GM18499 (cell line): ENCODE data around the gene BCAT1.
"Not testable (repeated sequence)": the region's sequence is repeated elsewhere in the genome, so short reads cannot be mapped to it uniquely, and the experiment has no call there.

Experiments used
- ATAC-seq: cut with Tn5 transposase; IDR thresholded peaks from one replicate; pipeline ENCODE4 v1.9.1; 2021; ENCODE audit warnings: moderate number of reproducible peaks; ENCODE audit not compliant: insufficient read depth, unreplicated experiment

BCAT1 gene

DNA sequence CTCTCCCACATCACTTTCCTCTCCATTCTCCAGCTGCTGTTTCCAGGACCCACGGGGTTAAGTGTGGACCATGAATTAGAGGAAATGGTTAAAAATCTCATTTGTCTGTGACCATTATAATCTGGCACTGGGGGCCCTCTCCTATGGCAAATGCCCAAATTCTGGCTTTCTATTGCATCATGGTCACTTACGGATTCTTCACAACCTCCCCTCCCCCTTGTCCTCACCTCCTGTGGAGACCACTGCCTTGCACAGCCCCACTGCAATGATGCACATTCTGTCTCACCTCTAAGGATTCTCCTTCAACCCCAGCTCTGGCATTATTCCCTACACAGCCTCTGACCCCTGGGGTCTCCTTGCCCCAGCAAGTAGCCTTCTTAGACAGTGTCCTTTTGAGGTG, 18.9 kb downstream of the BCAT1 start:
- ATAC-seq, result no peak

DNA sequence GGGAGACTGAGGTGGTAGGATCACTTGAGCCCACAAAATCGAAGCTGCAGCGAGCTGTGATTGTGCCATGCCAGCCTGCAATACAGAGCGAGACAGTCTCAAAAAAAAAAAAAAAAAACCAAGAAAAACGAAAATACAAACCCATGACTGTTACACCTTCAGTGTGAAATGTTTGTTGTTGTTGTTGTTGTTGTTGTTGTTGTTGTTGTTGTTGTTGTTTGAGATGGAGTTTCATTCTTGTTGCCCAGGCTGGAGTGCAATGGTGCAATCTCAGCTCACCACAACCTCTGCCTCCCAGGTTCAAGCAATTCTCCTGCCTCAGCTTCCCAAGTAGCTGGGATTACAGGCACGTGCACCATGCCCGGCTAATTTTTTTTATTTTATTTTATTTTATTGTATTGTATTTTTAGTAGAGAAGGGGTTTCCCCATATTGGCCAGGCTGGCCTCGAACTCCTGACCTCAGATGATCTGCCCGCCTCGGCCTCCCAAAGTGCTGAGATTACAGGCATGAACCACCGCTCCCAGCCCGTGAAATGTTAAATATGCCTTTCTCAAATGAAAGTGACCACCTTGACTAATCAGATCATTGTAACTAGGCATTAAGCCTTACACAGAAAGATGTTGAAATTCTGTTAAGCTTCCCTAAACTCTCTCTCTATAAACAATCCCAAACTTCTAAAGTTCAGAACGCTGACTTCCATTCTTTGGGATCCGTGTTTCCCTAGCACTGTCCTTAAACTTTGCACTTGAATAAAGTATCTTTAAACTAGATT, 20.2 kb downstream of the BCAT1 start:
- ATAC-seq, result not testable (repeated sequence)

- no peak for ATAC-seq
Measured at GRCh38 chr12:24928131-24928530, 20.8 kb downstream of the BCAT1 start.

- ATAC-seq, result not testable (repeated sequence)
Measured at GRCh38 chr12:24926080-24926479, 22.8 kb downstream of the BCAT1 start.

DNA sequence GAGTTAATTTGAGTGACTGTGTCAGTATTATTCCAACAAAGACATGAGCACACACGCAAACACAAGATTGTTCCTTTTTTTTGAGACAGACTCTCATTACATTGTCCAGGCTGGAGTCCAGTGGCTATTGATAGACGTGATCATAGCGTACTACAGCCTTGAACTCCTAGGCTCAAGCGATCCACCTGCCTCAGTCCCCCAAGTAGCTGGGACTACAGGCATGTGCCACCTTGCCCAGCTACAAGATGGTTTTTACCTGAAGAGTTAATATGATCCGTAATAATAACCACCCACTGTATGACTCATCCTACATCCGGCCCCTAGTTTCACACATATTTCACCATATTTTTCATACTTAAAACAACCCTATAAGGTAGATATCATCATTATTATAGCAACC, 26.8 kb downstream of the BCAT1 start:
- peak; percentile 61 for ATAC-seq

DNA sequence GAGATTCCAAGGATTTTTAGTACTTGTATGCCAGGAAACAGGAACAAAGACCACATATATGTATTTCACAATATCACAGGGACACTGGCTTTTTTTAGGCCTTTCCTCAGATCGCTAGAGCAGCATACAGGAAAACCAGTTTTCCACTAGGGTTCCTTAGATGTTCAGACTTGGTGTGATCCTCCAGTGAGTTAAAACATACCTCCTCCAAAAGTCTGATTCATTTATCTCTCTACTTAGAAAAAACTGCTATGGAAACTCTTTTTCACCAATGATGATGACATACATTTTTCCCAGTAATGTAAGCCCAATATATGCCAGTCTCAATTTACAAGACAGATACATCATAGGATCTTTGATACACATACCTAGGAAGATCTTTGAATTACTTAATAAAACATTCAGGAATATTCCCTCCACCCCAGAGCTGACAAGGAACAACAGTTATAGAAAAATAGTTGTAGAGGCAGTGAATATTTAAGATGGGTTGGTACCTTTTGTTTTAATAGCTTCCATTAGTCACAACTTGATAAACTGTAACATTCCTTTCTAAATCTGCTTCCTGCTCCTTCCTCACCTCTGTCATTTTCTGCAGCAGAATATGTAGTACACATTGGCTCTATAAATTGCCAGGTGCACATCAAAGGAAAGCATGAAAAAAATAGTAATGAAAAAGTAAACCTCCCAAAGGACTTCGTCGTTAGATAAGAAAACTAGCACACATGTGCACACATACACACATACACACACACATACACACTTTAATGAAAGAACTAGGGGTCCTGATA, 27.5 kb downstream of the BCAT1 start:
- no peak for ATAC-seq

GRCh38 chr12:24920141-24920540, 28.8 kb downstream of the BCAT1 start:
- ATAC-seq, result no peak

GRCh38 chr12:24919346-24920001, 29.4 kb downstream of the BCAT1 start:
- ATAC-seq, result no peak

GRCh38 chr12:24918596-24918995, 30.3 kb downstream of the BCAT1 start:
- no peak for ATAC-seq

DNA sequence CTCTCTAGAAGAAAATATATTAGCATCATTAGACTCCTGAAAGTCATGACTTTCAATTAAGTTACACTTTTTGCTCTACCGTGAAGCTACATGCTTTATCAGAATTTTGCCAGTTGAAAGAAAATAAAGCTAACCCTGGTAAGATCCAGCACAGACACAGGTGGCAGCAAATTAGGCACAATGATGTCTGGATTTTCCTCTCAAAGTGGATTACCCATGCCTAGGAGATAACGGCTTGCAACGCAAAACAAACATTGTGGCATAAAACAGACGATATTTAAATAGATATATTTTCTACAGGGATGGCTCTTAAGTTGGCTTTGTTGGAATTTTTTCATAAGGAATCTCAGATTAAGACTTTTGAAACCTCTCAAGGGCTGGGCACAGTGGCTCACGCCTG, 33.4 kb downstream of the BCAT1 start:
- no peak for ATAC-seq

GRCh38 chr12:24913953-24914352, 34.9 kb downstream of the BCAT1 start:
- no peak for ATAC-seq

DNA sequence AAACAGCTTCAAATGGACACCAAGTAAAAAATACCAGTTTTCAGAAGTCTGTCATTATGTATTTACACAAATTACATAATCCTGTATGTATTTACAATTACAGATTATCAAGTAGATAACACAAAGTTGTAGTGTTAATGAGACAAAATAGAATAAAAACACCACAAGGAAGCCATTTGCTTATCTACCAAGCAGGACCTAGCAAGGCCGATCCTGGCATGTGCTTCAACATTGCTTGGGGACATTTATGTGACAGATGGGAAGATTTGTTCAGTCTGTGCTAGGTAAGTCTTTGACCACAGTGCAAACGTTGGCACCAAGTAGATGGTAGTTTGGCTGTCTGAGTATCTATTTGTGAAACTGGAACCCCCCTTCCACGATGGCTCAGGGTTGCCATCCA, 35.8 kb downstream of the BCAT1 start:
- no peak for ATAC-seq

DNA sequence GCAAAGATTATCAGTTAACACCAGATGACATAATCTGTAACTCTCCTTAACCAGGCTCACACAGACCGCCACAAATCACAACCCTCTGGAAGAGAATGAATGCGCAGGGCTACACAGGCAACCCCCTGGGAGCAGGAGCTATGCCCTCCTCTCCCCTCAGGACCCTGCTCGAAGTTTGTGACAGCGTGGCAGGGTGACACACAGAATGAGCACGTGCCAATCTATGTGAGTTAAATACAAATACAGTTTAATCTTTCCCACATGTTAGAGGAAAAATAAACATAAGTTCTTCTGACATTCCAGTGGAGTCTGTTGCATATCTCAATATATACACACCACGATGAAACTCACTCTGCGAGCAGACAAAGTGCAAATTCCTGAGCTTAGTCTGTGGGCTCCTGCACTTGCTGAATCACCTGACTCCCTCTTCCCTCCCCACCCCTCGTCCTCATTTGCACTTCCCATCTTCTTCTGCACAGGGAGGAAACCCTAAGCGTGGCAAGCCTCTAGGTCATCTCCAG, 37.6 kb downstream of the BCAT1 start:
- ATAC-seq, result no peak

DNA sequence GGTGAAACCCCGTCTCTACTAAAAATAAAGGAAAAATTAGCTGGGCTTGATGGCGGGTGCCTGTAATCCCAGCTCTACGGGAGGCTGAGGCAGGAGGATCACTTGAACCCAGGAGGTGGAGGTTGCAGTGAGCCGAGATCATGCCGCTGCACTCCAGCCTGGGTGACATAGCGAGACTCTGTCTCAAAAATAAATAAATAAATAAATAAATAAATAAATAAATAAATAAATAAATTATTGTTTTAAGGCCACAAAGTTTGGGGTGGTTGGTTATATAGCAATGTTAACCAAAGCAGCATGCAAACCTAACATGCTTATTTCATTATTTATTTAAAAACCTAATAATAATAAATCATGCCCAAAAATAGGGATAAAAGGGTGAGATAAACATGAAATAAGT, 38.7 kb downstream of the BCAT1 start:
- ATAC-seq, result not testable (repeated sequence)

DNA sequence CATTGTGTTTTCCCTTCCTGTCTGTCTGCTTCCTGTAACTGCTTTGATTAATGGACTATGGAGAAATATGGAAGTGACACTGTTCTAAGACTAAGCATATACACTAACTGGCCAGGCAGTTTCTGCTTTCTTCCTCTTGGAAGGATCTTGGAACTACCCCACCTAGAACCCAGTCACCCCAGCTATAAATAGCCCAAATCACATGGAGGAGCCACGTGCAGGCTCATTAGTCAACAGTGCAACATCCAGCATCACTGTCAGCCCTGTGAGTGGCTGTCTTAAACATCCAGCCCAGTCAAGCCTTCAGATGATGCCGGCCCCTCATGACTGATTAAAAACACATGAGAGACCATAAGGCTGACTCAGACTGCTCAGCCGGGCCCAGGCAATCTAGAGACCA, 39.2 kb downstream of the BCAT1 start:
- ATAC-seq, result no peak

DNA sequence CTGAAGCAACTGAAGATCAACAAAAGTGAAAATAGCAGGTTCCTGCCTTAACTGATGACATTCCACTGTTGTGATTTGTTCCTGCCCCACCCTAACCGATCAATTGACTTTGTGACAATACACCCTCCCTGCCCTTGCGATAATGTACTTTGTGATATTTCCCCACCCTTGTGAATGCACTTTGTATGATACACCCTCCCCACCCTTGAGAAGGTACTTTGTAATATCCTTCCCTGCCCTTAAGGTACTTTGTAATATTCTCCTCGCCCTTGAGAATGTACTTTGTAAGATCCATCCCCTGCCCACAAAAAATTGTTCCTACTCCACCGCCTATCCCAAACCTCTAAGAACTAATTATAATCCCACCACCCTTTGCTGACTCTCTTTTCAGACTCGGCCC, 41.4 kb downstream of the BCAT1 start:
- no peak for ATAC-seq

DNA sequence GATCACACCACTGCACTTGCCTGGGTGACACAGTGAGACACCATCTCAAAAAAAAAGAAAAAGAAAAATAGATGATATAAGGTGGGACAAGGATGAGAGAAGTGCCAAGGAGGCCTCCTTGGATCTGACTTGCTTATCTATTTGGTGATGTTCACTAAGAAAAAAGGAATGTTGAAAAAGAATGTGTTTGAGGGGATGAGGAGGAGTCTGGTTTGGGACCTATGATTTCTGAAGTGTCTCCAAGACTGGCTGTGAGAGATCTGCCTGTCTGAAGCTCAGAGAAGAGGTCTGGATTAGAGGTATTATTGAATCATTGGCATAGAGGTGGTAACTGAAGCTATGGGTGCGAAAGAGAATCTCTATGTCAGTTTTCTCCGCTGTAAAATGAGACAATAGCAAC, 42.8 kb downstream of the BCAT1 start:
- no peak for ATAC-seq

GRCh38 chr12:24905431-24905830, 43.5 kb downstream of the BCAT1 start:
- no peak for ATAC-seq

GRCh38 chr12:24904871-24905270, 44.0 kb downstream of the BCAT1 start:
- ATAC-seq, result no peak

- ATAC-seq, result no peak
Measured at GRCh38 chr12:24903329-24904088, 45.4 kb downstream of the BCAT1 start.
